Panc1 (cell line): ENCODE results near the gene PGBD5. TPM values are rescaled to one million over a fixed set of nuclear protein-coding genes. Genes with fewer than 3 reads are reported as not detected.

Experiments used
- ATAC-seq: fragments of 200-7000 bp; cut with Tn5 transposase; 2 replicates; pipeline ENCODE4 v1.9.1; 2020; ENCODE audit warnings: mild to moderate bottlenecking, moderate library complexity
- BruUV-seq: library from RNA; stranded (reverse); fragments of 400-500 nt; replicated peaks from 2 replicates; lab custom pipeline; 2021; lab: Mats Ljungman, UMichigan
- CTCF ChIA-PET: fragments of 300-600 bp; sonication (Branson Sonifier 250); formaldehyde crosslinking; loops from one replicate; lab custom pipeline; 2022; ENCODE audit warnings: antibody characterized with exemption; lab: Charles Lee
- POLR2A ChIA-PET: fragments of 300-600 bp; sonication (Branson Sonifier 250); formaldehyde crosslinking; loops from one replicate; lab custom pipeline; 2022; ENCODE audit warnings: antibody characterized with exemption; lab: Charles Lee
- DNase-seq: peaks from one replicate; pipeline ENCODE4 v3.0.0-alpha.2; 2010; ENCODE audit warnings: low read depth, low spot score
- H3K27ac ChIP-seq: 2 replicates; pipeline ENCODE4 v1.5.1; 2011; ENCODE audit warnings: mild to moderate bottlenecking, low read length, inconsistent platforms
- H3K27me3 ChIP-seq: fragments of 200-500 bp; sonication (Bioruptor generic); 2 replicates; pipeline ENCODE4 v1.6.0; 2014; ENCODE audit warnings: low read length, inconsistent platforms; ENCODE audit not compliant: control insufficient read depth, insufficient read depth
- H3K36me3 ChIP-seq: fragments of 200-500 bp; sonication (Bioruptor generic); 2 replicates; pipeline ENCODE4 v1.5.1; 2014; ENCODE audit warnings: inconsistent platforms, mild to moderate bottlenecking, low read length, moderate library complexity; ENCODE audit not compliant: control insufficient read depth, insufficient read depth
- H3K4me1 ChIP-seq: 2 replicates; pipeline ENCODE4 v1.5.1; 2011; ENCODE audit warnings: inconsistent platforms, mild to moderate bottlenecking, low read length, moderate library complexity; ENCODE audit not compliant: control insufficient read depth, insufficient read depth
- H3K4me3 ChIP-seq, 2 experiments: 2 replicates each; pipeline ENCODE4 v1.5.1; 2011 to 2012; ENCODE audit warnings: low read depth in 2 of 2, low read length in 2 of 2, mild to moderate bottlenecking in 2 of 2, inconsistent platforms in 1 of 2, moderate library complexity in 1 of 2
- H3K9me3 ChIP-seq: fragments of 200-500 bp; sonication (Bioruptor generic); 2 replicates; pipeline ENCODE4 v1.5.1; 2014; ENCODE audit warnings: low read depth, mild to moderate bottlenecking, inconsistent platforms, low read length, moderate library complexity; ENCODE audit not compliant: control insufficient read depth, insufficient read depth
- CTCF ChIP-seq: fragments of 450-650 bp; IDR thresholded peaks from 2 replicates; pipeline ENCODE4 v1.5.1; 2017; ENCODE audit warnings: mild to moderate bottlenecking
- POLR2AphosphoS5 ChIP-seq: IDR thresholded peaks from 2 replicates; pipeline ENCODE4 v1.6.1; 2012; ENCODE audit warnings: mild to moderate bottlenecking, low read depth, low read length, moderate library complexity
- REST ChIP-seq, 2 experiments: IDR thresholded peaks; 2 replicates each; pipeline ENCODE4 v1.6.1; 2011 to 2012; ENCODE audit warnings: low read depth in 2 of 2, control low read depth in 1 of 2, low read length in 1 of 2, mild to moderate bottlenecking in 1 of 2, moderate library complexity in 1 of 2; ENCODE audit not compliant: insufficient read depth in 1 of 2
- SIN3A ChIP-seq: IDR thresholded peaks from 2 replicates; pipeline ENCODE4 v1.6.1; 2012; ENCODE audit warnings: low read depth, mild to moderate bottlenecking, low read length, moderate library complexity, borderline replicate concordance; ENCODE audit not compliant: insufficient read depth
- TCF7L2 ChIP-seq: IDR thresholded peaks from 2 replicates; pipeline ENCODE4 v1.6.1; 2011; ENCODE audit warnings: mild to moderate bottlenecking, low read depth, low read length, inconsistent platforms
- in situ Hi-C: cut with HindIII; loops from 2 replicates; pipeline ENCODE4 v1.10.0; 2016; ENCODE audit warnings: low sequenced_read_pairs, low pct_unique_long_range_greater_than_20kb
- intact Hi-C: fragments of 100-400 bp; cut with micrococcal nuclease; formaldehyde crosslinking; loops from one replicate; pipeline ENCODE4 v1.10.0; 2022; ENCODE audit not compliant: unreplicated experiment
- total RNA-seq: library from RNA; stranded (reverse); gene quantifications from one replicate; pipeline ENCODE4 v1.2.1, GENCODE V29; 2021; ENCODE audit not compliant: unreplicated experiment

PGBD5 gene
- total RNA-seq, 1 experiment from 2014 or later: 0.05 TPM

- TF ChIP-seq TCF7L2: no peak
- TF ChIP-seq CTCF: no peak
- in situ Hi-C loops: no loop called here
- CTCF ChIA-PET: no interaction called here
- no peaks in the 10 kb centered on the region for H3K4me1 ChIP-seq
- intact Hi-C loops: no loop called here
- no peak overlapping the region for H3K4me3 ChIP-seq
- POLR2A ChIA-PET: no interaction called here
- ATAC-seq (no peak), DNase-seq (no peak)
- no TSS peak for BruUV-seq
- H3K27me3 ChIP-seq: no peaks in the 10 kb centered on the region
- H3K36me3 ChIP-seq: peaks cover 9% of the 10 kb centered on the region; the same call in 1 of the 2 replicates
- no peak overlapping the region for H3K27ac ChIP-seq
- no peaks in the 10 kb centered on the region for H3K9me3 ChIP-seq
Observed at GRCh38 chr1:230274254-230274653, 151.9 kb downstream of the PGBD5 start.

DNA sequence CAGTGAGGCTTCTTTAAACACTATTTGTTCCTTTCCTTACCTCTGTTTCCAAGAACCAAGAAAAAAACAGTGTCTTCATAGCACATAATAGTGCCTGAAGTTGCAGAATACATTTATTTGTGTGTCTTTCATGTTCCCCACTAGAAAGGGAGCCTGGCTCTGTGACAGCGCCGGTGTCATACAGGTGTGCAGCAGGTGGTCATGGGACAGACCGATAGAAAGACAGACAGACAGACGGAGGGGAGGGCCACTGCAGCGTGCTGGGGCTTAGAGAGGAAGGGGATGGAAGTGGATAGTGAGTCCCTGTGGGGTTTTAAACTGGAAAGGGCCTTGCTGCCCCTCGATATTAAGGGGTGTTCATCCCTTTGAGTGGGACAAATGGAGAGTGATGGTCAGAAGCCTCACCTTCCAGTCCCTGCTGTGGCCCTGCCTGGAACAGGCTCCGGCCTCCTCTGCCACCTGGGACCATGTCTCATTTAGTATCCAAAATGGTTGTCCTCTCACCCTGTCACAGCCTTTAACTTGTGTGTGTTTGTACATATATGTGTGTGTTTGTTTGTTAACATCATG, 152.9 kb downstream of the PGBD5 start:
- ChIA-PET POLR2A (no interaction called here), CTCF (no interaction called here)
- H3K9me3 ChIP-seq: no peaks in the 10 kb centered on the region
- DNase-seq (no peak), ATAC-seq (no peak)
- H3K27me3 ChIP-seq: no peaks in the 10 kb centered on the region
- H3K36me3 ChIP-seq: peaks cover 9% of the 10 kb centered on the region; the same call in 1 of the 2 replicates
- H3K27ac ChIP-seq: no peak overlapping the region
- intact Hi-C loops: no loop called here
- TF ChIP-seq SIN3A (no peak), CTCF (no peak), REST (IDR thresholded peaks at IDR 0.05; ENCODE audit: insufficient read depth in 1 of 2, low read depth in 2 of 2, low read length in 1 of 2) (no peak), POLR2AphosphoS5 (no peak), TCF7L2 (no peak)
- no peak overlapping the region for H3K4me3 ChIP-seq
- H3K4me1 ChIP-seq: no peaks in the 10 kb centered on the region
- BruUV-seq: no TSS peak
- in situ Hi-C loops: no loop called here
